ENCODE measurements around the gene PACC1. TPM values are rescaled to one million over a fixed set of nuclear protein-coding genes. Genes with fewer than 3 reads are reported as not detected.

PACC1 gene
- total RNA-seq, 1 donor from 2014 or later: 26.5 TPM

DNA sequence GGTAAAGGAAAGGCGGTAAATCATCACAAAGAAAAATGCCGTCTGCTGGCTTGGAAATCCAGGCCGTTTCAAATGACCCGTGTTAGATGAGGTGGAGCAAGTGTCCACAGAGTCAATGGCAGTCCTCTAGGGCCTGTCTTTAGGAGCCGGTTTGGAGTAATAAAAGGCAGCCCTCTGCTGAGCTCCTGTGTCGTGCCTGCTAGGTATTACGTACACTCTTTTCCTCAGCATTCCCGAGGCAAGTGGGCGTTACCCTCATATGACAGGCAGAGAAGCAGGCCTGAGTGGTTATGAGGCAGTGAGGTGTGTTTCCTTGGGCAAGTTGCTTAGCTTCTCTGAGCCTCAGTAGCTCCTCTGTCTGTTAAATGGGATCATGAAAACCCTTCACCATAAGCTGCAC is 25.7 kb upstream of the PACC1 start:
- DNase-seq (ENCODE audit: low spot score in 2 of 2) (no peak), FAIRE-seq (no peak)

- DNase-seq (ENCODE audit: low spot score in 2 of 2) (no peak), FAIRE-seq (no peak)
Observed at GRCh38 chr1:212438831-212439237, 24.1 kb upstream of the PACC1 start.

- DNase-seq (ENCODE audit: low spot score in 2 of 2) (peak in 1 of 2 donors; percentile 27), FAIRE-seq (no peak)
Observed at GRCh38 chr1:212437179-212437798, 22.6 kb upstream of the PACC1 start.

- FAIRE-seq (no peak), DNase-seq (ENCODE audit: low spot score in 2 of 2) (no peak)
Observed at GRCh38 chr1:212434992-212435391, 20.3 kb upstream of the PACC1 start.

GRCh38 chr1:212433577-212434462 is 19.1 kb upstream of the PACC1 start:
- FAIRE-seq (no peak), DNase-seq (ENCODE audit: low spot score in 2 of 2) (peak; percentile 41 to 50)

DNA sequence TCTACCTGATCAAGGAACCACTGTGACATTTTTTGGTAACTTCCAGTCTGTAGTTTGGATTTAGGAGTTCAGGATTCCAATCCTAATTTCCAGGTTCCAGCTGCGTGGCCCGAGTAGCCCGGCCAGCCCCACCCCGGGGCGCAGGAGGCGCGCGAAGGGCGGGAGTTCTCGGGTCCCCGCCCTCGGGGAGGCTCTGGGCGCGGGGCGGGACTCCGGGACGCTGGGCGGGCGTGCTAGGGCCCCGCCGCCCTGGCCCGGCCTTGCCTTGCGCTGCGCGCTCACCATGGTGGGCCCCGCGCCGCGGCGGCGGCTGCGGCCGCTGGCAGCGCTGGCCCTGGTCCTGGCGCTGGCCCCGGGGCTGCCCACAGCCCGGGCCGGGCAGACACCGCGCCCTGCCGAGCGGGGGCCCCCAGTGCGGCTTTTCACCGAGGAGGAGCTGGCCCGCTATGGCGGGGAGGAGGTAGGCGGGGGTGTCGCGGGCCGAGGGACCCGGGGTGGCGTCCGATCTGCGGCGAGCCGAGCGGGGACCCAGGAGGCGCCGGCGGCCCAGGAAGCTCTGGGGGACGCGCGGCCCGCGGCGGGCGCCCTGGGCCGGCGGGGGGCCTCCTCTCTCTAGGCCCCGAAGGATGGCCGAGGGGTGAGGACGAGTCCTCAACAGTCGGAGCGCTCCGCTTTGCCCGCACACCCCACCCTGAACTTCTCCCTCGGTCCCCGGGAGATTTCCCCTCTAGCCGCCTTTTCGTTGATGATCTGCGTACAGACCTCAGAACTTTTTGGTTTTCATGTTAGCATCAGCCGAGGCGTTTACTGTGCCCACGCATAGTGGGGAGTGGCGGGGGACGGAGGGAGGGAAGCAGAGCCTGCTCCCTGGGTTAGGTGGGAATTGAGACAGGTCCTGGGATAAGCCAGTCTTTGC is 18.2 kb upstream of the PACC1 start, which contains the start of gene NENF:
TSS of gene NENF (plus strand) at position 260 of the 916 bp plus-strand sequence. CDS start at position 284, 24 bp downstream.
- no peak for FAIRE-seq
- peak; percentile 92 to 94 for DNase-seq (ENCODE audit: low spot score in 2 of 2)

DNA sequence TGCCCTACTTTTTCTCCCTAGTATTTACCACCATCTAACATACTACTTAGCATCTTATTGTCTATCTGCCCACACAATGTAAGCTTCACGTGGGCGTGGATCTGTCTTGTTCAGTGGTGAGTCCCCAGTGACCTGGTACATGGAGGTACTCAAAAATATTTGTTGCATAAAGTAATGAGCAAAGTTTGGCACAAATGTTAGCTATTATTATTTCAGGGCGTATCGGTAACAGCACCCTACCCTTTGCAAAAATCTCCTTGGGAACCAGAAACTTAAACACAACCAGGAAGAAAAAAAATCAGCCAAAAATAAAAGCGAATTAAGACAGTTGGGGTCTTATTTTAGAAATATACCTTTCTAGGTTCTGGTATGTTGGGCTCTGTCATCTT is 17.6 kb upstream of the PACC1 start:
- DNase-seq (ENCODE audit: low spot score in 2 of 2): no peak
- FAIRE-seq: no peak

- no peak for FAIRE-seq
Observed at GRCh38 chr1:212431644-212432043, 17.0 kb upstream of the PACC1 start.

GRCh38 chr1:212430955-212431394 is 16.3 kb upstream of the PACC1 start:
- FAIRE-seq: no peak

More at GRCh38 chr1:212431644-212432043, 17.0 kb upstream of the PACC1 start:
- no peak for DNase-seq (ENCODE audit: low spot score in 2 of 2)

GRCh38 chr1:212430416-212430815 is 15.7 kb upstream of the PACC1 start:
- DNase-seq (ENCODE audit: low spot score in 2 of 2): no peak
- FAIRE-seq: no peak

More at GRCh38 chr1:212430955-212431394, 16.3 kb upstream of the PACC1 start:
- no peak for DNase-seq (ENCODE audit: low spot score in 2 of 2)

GRCh38 chr1:212428496-212428895 is 13.8 kb upstream of the PACC1 start:
- no peak for DNase-seq (ENCODE audit: low spot score in 2 of 2)
- no peak for FAIRE-seq

GRCh38 chr1:212423879-212424278 is 9.2 kb upstream of the PACC1 start:
- FAIRE-seq (no peak), DNase-seq (ENCODE audit: low spot score in 2 of 2) (no peak)

DNA sequence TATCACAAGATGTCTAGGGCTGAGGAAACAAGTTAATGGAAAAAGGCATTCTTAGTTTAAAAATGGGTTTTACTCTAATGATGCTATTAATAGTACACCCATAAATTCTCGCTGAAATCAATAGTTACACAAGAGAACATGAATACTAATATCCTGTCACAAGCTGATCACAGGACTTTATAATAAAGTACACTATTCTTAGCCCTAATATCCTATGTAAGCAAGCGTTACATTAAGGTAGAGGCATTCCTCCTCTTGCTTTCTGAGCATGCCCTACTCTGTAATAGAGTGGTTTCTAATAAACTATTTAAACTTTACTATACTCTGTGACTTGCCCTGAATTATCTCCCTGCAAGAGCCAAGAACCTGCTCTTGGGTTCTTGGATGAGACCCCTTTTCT is 6.5 kb upstream of the PACC1 start:
- DNase-seq (ENCODE audit: low spot score in 2 of 2): no peak
- FAIRE-seq: no peak

- FAIRE-seq (no peak), DNase-seq (ENCODE audit: low spot score in 2 of 2) (peak; percentile 46 to 75)
Observed at GRCh38 chr1:212415107-212415841, 588 bp upstream of the PACC1 start.

- peak in 1 of 2 donors; percentile 33 for DNase-seq (ENCODE audit: low spot score in 2 of 2)
Observed at GRCh38 chr1:212413902-212414327, 771 bp downstream of the PACC1 start.

DNA sequence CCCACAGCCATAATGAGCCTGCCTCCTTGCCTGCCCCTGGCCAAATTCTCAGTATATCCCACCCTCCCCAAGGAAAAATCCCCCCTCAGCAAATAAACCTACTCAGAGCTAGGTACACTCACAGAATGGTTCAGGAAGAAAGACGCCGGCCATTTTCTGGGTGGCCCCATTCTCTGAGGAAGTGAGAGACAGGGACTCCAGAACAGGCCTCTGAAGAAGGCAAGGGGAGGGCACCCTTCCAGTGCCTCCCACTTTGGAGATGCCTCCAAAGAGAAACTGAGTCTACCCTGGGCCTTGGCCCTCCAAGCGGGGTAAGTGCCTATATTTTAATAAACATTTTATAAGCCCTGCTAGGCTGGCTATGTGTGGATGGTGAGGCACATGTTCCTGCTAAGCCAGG is 2.3 kb downstream of the PACC1 start:
- no peak for DNase-seq (ENCODE audit: low spot score in 2 of 2)
- FAIRE-seq: no peak

More at GRCh38 chr1:212413902-212414327, 771 bp downstream of the PACC1 start:
- FAIRE-seq: no peak

- FAIRE-seq: no peak
- no peak for DNase-seq (ENCODE audit: low spot score in 2 of 2)
Observed at GRCh38 chr1:212410231-212410820, 4.4 kb downstream of the PACC1 start.

DNA sequence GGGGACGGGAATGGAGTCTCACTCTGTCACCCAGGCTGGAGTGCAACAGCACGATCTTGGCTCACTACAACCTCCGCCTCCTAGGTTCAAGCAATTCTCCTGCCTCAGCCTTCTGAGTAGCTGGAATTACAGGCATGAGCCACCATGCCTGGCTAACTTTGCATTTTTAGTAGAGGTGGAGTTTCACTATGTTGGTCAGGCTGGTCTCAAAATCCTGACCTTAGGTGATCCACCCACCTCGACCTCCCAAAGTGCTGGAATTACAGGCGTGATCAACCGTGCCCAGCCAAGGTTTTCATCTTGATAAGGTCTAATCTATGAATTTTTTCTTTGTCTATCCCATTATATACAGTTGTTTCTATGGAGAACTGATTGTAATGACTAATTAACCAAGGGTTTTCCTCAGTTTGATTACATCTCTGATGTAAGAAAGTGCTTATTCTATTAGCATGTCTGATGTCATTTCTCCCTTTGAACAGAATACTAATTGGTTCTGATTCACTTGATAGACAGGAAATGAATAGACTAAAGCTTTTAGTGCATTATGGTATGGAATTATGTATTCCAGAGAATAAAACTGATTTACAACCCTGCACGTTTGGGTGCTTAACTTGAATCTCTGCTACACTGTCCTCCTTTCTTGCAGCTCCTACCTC is 11.9 kb downstream of the PACC1 start:
- DNase-seq (ENCODE audit: low spot score in 2 of 2): no peak
- FAIRE-seq: no peak

Measured in frontal cortex (tissue), 4 donors.